SK-N-SH (cell line): ENCODE measurements around the gene KCTD21.

Experiments used
- JUND ChIP-seq: IDR thresholded peaks from 2 replicates; pipeline ENCODE4 v1.4.0; 2012
- POLR2AphosphoS5 ChIP-seq: IDR thresholded peaks from 2 replicates; pipeline ENCODE4 v1.6.1; 2012; ENCODE audit warnings: low read depth, low read length
- TCF12 ChIP-seq: IDR thresholded peaks from 2 replicates; pipeline ENCODE4 v1.4.0; 2012
- TF ChIP-seq, protein P1 (sequence below): IDR thresholded peaks from 2 replicates; pipeline ENCODE4 v1.6.1; 2012; ENCODE audit warnings: mild to moderate bottlenecking, low read depth, low read length, moderate library complexity

DNA sequence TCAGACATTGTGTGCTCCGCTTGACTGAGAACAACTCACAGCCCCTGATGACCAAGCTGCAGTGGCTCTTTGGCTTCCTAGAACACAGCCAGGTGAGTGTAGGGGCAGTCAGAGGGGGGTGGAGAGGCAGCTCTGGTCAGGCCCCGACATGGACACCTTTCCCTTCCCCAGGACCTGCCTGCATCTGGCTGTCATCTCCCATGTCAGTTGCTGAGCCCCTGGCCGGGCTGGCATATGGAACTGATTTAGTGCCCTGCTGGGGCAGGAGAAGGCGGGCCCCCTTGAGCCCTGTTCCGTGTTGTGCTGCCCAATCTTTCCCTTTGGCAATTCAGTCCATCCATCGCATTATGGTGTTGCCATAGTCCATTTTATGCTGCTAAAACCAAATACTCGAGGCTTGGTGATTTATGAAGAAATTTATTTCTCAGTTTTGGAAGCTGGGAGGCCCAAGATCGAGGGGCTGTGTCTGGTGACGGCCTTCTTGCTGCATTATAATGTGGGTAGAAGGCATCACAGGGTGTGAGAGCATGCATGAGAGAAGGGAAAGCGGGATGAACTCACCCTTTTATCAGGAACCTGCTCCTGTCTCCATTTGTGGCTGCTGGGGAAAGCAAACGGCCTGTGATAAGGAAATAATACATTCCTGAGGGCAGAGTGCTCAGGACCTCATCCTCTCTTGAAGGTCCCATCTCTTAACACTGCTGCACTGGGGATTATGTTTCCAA is 19.3 kb upstream of the KCTD21 start:
- no peak for TF ChIP-seq JUND
- TF ChIP-seq, protein P1, sequence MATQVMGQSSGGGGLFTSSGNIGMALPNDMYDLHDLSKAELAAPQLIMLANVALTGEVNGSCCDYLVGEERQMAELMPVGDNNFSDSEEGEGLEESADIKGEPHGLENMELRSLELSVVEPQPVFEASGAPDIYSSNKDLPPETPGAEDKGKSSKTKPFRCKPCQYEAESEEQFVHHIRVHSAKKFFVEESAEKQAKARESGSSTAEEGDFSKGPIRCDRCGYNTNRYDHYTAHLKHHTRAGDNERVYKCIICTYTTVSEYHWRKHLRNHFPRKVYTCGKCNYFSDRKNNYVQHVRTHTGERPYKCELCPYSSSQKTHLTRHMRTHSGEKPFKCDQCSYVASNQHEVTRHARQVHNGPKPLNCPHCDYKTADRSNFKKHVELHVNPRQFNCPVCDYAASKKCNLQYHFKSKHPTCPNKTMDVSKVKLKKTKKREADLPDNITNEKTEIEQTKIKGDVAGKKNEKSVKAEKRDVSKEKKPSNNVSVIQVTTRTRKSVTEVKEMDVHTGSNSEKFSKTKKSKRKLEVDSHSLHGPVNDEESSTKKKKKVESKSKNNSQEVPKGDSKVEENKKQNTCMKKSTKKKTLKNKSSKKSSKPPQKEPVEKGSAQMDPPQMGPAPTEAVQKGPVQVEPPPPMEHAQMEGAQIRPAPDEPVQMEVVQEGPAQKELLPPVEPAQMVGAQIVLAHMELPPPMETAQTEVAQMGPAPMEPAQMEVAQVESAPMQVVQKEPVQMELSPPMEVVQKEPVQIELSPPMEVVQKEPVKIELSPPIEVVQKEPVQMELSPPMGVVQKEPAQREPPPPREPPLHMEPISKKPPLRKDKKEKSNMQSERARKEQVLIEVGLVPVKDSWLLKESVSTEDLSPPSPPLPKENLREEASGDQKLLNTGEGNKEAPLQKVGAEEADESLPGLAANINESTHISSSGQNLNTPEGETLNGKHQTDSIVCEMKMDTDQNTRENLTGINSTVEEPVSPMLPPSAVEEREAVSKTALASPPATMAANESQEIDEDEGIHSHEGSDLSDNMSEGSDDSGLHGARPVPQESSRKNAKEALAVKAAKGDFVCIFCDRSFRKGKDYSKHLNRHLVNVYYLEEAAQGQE: no peak
- no peak for TF ChIP-seq POLR2AphosphoS5
- peak; percentile 17; the same call in 1 of the 2 replicates for TF ChIP-seq TCF12
